NCI-H446 treated with DMSO at 0.1 percent for 48 hours (cell line): ENCODE measurements around the gene TMEM38A.
A peak's percentile ranks its signal among the peaks of the same experiment; 100 is the strongest.
"Not testable (repeated sequence)": the region's sequence is repeated elsewhere in the genome, so short reads cannot be mapped to it uniquely, and the experiment has no call there.

Source experiments
- DNase-seq: peaks from one replicate; lab custom pipeline; 2025; lab: John Stamatoyannopoulos, UW

TMEM38A gene

GRCh38 chr19:16637535-16637934, 23.4 kb upstream of the TMEM38A start:
- DNase-seq, result no peak

DNA sequence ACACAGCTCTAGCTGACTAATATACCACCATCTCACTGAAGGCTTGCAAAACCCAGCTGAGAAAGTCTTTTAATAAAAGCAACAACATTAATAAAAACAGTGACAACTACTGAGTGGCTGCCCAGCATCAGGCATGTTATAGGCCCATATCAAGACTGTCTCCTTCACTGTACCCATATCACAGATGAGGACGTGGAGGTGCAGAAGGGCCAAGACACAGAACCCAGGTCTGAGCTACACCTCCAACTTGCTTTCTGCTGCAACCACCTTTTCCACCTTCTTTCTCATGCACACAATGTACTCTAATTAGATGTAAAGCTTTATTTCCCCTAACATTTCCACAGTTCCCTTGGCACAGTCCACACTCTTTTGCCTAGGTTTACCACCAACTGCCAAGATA, 22.3 kb upstream of the TMEM38A start:
- no peak for DNase-seq

DNA sequence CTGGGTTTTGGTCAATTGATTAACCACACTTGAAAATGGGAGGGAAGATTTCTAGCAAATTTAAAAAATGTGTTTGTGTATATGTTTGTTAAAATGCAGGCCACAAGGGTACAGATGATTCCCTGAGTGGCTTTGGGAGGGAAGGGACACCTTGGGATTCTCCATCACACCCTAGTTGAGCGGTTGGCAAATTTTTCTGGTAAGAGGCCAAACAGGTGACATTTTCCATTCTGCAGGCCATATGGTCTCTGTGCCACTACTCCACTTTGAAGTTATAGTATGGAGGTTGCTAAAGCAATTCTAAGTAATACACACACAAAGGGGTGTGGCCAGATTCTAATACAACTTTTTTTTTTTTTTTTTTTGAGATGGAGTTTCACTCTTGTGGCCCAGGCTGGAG, 20.0 kb upstream of the TMEM38A start:
- DNase-seq, result no peak

GRCh38 chr19:16641695-16642094, 19.2 kb upstream of the TMEM38A start:
- DNase-seq, result no peak

GRCh38 chr19:16645140-16645539, 15.8 kb upstream of the TMEM38A start:
- DNase-seq, result no peak

- no peak for DNase-seq
These were observed 11.2 kb upstream of the TMEM38A start for GRCh38 chr19:16649734-16650133.

GRCh38 chr19:16650821-16651220, 10.1 kb upstream of the TMEM38A start:
- no peak for DNase-seq

DNA sequence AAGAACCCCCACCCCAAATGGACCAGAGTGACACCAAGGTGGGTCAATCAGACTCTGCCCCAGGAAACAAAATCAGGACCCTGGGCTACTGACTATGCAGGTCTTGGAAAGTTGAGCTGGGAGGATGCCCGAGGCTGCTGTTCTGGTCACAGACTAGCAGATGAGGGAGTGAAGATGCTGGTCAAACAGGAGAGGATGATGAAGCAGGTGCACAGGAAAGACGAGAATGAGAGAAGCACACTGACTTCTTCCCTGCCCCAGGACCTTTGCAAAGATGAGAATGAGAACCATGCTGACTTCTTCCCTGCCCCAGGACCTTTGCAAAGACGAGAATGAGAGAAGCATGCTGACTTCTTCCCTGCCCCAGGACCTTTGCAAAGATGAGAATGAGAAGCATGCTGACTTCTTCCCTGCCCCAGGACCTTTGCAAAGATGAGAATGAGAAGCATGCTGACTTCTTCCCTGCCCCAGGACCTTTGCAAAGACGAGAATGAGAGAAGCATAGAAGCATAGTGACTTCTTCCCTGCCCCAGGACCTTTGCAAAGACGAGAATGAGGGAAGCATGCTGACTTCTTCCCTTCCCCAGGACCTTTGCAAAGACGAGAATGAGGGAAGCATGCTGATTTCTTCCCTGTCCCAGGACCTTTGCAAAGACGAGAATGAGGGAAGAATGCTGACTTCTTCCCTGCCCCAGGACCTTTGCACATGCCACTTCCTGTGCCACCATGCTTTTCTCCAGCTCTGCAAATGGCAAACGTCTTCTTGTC, 9.3 kb upstream of the TMEM38A start:
- DNase-seq, result not testable (repeated sequence)

- no peak for DNase-seq
These were observed 8.1 kb upstream of the TMEM38A start for GRCh38 chr19:16652854-16653253.

DNA sequence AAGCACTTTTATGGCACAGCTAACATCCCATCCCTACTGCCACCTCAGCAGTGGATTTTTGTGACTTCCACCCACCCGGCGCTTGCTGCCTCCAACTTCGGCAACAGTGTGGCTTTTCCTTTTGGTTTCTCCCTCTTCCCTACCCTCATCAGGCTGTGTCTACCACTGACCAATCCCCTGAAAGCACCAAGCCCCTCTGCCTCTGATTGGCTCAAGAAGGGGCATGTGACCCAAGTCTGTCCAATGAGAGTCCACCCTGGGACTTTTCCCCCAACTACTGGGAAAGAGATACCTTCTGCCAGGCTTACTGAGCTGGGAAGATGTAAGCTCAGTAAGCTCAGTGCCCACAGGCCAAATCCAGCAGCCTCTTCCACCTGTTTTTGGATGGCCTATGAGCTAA, 6.8 kb upstream of the TMEM38A start:
- DNase-seq, result no peak

- peak; percentile 29 for DNase-seq
These were observed 6.3 kb upstream of the TMEM38A start for GRCh38 chr19:16654627-16655026.

- DNase-seq, result no peak
These were observed 5.2 kb upstream of the TMEM38A start for GRCh38 chr19:16655727-16656126.

DNA sequence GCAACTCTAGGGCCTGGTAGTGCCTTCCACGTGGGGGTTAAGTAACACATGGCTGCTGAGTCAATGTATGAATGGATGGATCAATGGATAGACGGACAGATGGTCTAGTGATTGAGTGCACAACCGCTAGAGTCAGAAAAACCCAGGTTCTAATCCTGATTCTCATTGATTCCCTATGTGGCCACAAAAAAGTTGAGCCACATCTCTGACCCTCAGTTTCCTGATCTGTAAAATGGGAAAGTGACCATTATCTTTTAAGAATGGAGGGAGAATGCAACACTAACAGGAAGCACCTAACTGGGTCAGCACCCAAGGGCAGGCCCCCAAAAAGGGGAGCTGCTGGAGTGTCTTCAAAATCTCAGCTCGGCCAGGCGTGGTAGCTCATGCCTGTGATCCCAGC, 3.6 kb upstream of the TMEM38A start:
- no peak for DNase-seq

DNA sequence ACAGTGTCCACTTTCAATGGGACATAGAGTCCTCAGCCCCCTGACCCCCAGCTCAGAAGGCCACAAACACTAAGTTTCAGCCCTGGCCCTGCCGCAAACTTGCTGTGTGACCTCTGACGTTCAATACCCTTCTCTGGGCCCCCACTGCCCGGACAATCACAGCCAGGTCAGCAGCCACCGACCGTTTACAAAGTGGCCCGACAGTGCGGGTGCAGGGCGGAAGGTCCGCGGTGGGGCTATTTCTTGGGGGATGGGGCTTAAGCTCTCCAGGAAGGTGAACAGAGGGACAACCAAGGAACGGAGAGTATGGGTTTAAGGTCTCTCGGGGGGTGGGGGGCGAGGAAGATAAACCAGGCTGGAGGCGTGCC, 1.5 kb upstream of the TMEM38A start:
- DNase-seq, result no peak

DNA sequence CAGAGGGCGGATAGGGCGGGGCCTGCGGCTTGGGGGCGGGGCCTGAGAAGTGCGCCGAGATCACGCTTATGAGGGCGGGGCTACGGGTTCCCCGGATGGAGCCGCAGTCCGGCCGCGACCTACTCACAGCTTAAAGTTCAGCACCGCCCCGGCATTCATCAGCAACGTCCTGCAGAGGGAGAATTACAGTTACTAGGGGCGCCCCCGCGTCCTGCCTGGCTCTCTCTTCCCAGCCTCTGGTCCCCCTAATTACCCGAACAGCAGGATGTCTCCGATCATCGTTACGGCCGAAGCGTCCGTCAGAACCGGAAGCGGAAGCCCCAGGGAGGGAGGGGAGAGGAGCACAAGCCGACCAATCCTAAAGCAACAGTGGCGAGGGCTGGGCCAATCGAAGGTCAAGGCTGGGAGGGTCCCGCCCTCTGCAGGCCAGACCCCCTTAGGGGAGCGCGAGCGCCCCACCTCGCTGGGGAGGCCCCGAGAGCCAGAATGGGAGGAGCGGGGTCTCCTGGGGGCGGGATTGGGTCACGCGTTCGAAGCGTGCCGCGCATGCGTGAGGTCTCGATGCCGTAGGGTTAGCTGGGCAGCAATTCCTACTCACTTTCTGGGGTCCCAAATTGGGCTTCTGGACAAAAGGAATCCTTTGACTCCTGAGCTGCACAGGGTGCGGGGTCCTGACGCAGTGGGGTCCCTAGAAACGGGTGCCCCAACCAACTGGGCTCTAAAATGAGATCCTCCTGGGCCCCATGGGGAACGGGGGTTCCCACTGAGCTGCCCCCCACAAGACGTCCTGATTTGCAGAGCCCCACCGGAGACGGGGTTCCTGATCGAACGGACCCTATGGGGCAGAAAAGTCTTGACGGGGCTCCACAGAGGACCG, 869 bp upstream of the TMEM38A start, which contains the start of gene SMIM7:
SMIM7 (minus strand) TSS at position 313 of the 877 bp plus-strand sequence; CDS start at position 279, 34 bp downstream.
- peak; percentile 98 for DNase-seq

DNA sequence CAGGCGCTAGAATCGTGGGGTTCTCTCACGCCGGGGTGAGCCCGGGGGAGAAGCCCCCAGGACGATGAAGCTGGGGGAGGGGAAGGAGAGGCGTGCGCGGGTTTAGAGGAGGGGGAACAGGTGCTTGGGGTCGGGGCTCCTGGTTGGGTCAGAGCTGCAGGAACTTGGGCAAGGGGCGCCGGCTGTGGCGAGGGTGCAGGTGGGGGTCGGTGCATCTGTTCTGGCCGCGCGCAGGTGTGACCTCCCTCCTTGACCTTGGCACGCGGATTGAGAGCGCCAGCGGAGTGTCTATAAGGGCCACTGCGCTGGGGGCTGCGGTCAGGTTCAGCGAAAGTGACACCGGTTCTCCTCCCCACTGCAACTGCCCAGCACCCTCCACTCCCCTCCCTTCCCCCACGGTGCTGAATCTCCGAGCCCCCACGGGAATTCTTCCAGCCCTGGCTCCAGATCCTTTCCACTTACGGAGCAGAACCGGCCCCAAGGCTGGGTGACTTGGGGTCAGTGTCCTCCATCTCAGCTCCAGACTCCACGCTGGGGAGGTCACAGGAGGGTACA, 618 bp downstream of the TMEM38A start:
- no peak for DNase-seq

DNA sequence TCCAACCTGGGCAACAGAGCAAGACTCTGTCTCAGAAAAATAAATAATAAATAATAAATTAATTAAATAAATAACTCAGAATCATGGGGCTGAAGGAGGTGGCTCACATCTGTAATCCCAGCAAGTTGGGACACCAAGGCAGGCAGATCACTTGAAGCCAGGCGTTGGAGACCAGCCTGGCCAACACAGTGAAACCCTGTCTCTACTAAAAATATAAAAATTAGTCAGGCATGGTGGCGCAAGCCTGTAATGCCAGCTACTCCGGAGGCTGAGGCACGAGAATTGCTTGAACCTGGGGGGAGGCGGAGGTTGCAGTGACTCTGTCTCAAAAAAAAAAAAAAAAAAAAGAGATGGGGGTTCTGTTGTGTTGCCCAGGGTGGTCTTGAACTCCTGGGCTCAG, 7.2 kb downstream of the TMEM38A start:
- no peak for DNase-seq

DNA sequence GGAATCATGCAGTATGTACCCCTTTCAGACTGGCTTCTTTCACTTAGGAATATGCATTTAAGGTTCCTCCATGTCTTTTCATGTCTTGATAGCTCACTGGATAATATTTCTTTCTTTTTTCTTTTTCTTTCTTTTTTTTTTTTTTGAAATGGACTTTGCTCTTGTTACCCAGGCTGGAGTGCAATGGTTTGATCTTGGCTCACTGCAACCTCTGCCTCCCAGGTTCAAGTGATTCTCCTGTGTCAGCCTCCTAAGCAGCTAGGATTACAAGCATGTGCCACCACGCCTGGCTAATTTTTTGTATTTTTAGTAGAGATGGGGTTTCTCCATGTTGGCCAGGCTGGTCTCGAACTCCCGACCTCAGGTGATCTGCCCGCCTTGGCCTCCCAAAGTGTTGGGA, 7.8 kb downstream of the TMEM38A start:
- DNase-seq, result not testable (repeated sequence)

DNA sequence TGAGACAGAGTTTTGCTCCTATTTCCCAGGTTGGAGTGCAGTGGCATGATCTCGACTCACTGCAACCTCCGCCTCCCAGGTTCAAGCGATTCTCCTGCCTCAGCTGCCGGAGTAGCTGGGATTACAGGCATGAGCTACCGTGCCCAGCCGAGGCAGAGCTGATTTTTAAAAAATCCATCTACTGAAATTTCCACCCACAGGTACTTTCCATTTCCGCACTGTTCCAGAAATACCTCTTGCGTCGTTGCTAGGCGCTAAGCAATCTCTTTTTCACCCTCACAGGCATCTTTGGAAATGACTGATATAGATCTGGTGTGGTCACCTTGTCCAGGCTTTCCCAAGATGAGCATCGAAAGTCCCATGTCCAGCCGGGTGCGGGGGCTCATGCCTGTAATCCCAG, 9.4 kb downstream of the TMEM38A start:
- DNase-seq, result no peak

- DNase-seq, result no peak
These were observed 10.8 kb downstream of the TMEM38A start for GRCh38 chr19:16671652-16672274.

DNA sequence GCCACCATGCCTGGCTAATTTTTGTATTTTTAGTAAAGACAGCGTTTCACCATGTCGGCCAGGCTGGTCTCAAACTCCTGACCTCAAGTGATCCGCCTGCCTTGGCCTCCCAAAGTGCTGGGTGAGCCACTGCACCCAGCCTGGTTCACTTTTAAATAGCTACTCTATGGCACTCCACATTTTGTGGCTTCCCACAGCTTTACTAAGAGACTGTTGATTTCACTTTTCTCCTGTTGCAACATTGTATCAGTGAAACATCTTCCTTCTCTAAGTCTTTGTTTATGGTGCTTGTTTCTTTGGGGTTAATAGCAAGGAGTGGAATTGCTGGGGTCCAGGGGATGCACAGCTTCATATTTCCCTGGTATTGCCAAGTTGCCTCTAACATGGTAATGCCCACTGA, 12.3 kb downstream of the TMEM38A start:
- no peak for DNase-seq

GRCh38 chr19:16673839-16674238, 12.9 kb downstream of the TMEM38A start:
- not testable (repeated sequence) for DNase-seq
